LHCN-M2 (cell line): ENCODE results near the gene CDH7. TPM values are rescaled to one million over a fixed set of nuclear protein-coding genes. Genes with fewer than 3 reads are reported as not detected.

Experiments
- DNase-seq: peaks from one replicate; pipeline ENCODE4 v3.0.0-alpha.2; 2012; ENCODE audit warnings: low read depth
- polyA plus RNA-seq: library from polyadenylated mRNA; unstranded; fragments of >200 nt; gene quantifications from one replicate; pipeline ENCODE4 v1.2.1, GENCODE V29; 2012; ENCODE audit warnings: missing spikeins
- total RNA-seq: library from RNA; depleted of rRNA; stranded (reverse); fragments of >200 nt; gene quantifications from 2 replicates; pipeline ENCODE4 v1.2.3, GENCODE V29; 2014; rRNA removed

The CDH7 gene, protein sequence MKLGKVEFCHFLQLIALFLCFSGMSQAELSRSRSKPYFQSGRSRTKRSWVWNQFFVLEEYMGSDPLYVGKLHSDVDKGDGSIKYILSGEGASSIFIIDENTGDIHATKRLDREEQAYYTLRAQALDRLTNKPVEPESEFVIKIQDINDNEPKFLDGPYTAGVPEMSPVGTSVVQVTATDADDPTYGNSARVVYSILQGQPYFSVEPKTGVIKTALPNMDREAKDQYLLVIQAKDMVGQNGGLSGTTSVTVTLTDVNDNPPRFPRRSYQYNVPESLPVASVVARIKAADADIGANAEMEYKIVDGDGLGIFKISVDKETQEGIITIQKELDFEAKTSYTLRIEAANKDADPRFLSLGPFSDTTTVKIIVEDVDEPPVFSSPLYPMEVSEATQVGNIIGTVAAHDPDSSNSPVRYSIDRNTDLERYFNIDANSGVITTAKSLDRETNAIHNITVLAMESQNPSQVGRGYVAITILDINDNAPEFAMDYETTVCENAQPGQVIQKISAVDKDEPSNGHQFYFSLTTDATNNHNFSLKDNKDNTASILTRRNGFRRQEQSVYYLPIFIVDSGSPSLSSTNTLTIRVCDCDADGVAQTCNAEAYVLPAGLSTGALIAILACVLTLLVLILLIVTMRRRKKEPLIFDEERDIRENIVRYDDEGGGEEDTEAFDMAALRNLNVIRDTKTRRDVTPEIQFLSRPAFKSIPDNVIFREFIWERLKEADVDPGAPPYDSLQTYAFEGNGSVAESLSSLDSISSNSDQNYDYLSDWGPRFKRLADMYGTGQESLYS
- not detected in 2 replicates for total RNA-seq
- not detected for polyA plus RNA-seq

DNA sequence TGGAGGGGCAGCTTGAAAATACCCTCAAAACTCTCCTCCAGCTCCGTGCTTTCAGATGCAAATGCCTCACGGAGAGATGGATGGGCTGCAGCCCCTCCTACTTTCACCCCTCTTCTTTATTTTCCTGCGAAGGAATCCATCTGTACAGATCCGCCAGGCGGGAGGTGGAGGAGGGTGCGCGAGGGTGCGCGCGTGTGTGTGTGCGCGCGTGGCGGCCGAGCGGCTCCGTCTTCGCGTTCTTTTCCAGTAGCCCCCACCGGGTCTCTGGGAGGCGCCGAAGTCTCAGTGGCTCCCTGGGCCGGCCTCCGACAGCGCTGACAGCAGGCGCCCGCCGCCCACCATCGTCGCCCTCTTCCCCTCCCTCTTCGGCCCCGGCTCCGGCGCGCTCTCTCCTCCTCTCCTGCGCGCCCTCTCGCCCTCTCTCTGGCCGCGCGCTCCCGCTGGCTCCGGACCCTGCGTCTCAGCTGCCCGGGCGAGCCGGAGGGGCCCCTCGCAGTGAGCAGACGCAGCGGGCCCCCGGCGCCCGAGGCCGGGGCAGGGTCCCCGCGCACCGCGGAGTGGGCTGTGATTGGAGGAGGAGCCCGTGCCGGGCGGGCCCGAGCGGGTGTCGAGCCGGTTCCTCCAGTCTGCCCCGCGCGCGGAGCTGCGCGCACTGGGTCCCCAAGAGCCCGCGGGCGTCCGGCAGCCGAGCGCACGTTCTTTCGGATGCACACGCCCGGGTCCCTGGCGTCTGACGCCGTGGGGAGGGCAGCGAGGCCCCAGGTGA, at the start of gene CDH7:
CDH7 (plus strand) TSS at position 624 of the 766 bp plus-strand sequence. CDS start 11,831 bp downstream, outside the sequence.
- DNase-seq, result no peak

DNA sequence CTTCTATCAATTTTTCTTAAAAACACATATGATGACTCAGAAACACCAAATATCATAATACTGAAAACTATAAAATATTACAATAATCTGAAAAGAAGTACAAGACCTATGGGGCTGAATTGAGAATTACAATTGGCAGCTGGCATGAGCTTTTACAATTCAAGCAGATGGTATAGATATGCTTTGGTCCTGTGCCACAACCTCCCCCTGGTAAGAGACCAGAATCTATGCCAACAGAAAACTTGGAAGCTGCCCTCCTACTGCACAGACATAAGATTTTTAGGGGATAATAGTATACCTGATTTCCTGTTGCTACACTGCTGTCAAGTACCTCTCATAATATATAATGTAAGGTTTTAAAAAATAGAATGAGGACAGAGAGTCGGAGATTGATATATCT, 46.8 kb upstream of the CDH7 start:
- no peak for DNase-seq

DNA sequence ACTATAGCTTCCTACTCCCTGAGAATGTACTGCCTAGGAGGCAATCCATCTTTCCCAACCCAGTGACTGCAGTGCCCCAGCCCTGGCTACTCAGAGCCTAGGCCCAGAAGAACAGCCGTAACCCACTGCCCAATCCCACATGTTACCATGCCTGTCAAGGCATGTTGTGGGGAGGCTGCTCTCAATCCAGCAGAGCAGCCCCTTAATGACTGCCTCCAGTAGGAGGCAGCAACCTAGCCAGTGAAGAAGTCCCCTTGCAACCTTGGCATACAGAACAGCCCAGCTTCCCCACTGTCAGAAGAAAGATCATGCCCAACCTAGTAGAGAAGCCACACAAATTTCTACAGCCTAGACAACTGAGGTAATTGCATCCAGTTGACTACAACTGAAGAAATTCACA, 44.2 kb upstream of the CDH7 start:
- DNase-seq, result no peak

DNA sequence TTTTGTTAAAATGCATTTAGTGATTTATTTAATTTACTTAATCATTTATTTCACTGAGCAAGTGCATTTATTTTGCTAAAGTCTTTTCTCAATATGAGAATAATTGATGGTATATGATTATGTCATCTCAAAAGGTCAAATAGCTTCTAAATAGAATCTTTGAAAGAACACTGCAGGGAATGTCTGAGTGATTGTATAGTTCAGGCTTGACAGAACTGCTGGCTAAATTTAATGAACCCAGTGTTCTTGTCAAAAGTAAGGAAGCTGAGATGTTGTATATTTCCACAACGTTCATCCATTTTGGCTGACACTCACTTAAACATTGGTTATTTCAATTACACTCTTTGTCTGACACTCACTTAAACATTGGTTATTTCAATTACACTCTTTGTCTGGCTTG, 39.3 kb upstream of the CDH7 start:
- DNase-seq, result no peak

DNA sequence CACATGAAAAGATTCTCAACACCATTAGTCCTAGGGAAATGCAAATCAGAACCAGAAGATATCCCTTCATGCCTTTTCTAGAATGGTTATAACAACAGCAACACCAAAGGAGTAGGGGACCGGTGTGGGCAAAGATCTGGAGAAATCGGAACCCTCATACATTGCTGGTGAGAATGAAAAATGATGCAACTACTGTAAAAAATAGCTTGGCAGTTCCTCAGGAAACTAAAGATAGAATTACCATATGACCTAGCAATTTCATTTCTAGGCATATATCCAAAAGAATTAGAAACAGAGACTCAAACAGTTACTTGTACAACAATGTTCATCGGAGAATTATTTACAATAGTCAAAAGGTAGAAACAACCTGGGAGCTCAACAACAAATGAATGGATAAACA, 29.2 kb upstream of the CDH7 start:
- no peak for DNase-seq

DNA sequence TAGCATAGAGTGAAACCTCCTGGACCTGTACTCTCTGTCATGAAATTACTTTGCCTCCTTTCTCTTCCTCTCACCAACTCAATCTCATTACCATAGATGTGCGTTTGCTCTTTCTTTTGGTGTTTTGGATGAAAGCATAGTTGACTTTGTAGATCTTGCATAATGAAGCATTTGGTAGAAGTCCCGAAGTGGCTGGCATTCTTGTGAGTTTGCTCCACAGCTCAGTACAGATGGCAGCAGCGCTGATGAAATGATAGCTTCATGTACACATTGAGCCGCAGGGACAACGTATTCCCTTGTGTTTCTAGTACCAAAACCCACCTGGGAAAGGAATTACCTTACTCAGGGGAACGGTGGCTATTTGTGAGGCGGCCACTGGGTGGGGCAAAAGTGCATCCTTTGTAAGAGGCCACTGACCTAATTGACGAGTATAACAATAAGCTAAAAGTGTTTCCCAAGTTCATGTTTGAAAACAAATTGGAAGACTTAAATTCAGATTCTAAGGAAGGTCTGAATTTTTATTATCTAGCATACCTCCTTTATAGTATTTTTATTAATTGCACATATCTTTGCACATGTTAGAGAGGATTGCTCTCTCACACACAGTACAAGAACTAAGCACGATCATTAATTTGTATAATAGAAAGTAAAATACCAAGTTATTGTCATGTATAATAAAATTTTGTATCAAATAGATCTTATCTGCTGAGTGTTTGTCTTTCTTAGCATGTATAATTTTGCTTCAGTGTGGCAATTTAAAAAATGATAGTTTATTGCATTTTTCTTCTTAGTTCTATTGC, 25.4 kb upstream of the CDH7 start:
- DNase-seq, result no peak

DNA sequence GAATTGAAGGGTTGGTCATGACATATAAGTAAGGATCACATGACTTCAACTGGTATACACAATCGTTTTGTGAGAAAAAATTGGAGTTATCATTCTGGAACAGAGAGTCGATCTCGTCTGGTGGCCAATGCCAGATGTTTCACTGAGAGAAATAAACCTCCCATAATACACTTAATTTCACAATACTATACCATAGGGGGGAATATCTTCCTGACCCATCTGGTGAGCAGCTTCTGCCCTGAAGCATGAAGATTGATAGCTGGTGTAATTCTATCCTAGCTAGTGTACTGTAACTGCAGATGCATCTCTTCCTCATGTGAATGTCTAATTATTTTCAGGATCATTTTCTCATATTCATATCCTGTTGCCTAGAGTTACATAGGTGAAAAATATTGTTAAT, 15.7 kb upstream of the CDH7 start:
- no peak for DNase-seq

DNA sequence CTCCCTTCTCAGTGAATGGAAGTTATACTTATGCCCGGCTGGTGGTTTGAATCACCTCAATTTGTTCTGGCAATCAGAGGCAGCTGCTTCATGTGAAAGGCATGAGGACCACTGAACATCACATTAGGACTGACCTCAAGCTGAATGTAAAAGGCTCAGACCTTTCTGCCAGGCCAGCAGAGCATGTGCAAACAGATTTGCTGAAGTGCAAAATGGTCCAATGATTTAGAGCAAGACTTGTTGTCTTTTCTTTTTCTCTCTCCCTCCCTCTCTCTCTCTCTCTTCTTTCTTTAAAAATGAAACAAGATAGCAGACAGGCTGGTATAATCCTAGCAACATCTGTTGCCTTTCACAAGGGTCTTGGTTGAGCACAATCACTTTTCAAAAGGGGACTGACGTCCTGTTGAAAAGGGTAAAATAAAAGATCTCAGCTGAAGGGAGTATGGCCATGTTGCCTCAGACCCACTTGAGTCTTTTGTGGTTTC, 13.3 kb upstream of the CDH7 start:
- DNase-seq, result no peak

DNA sequence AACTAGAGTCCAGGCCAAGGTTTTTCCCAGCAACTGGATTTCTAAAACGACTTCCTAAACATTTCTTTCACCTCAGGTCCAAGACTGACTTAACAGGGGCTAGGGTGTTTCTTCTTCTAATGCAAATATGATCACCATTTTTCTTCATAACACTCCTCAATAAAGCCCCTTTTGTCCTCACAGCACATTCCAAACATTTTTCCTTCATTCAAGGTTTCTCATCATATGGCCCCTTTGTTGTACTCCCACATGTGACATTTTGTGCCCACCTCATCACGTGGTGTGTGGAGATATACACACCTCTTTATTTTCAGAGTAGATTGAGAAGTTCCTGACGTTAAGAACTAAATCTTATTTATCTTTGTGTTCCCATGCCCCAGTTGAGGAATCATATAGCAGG, 3.9 kb upstream of the CDH7 start:
- no peak for DNase-seq

DNA sequence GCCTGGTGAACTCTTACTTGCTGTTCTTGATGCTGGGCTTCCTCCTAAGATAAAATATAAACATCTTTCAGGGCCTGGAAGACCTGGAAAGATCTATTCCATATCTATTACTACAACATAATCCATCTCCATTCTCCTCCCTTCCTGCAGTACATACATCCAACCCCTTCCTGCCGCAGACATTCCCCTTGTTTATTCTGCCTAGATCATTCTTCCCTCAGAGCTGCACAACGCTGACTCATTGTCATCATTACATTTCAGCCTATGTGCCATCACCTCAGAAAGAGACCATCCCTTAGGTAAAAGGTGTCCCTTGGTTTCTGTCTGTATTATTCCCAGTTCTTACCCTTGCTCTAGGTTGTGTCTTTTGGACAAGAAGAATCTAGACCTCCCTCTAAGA, 2.5 kb upstream of the CDH7 start:
- no peak for DNase-seq

DNA sequence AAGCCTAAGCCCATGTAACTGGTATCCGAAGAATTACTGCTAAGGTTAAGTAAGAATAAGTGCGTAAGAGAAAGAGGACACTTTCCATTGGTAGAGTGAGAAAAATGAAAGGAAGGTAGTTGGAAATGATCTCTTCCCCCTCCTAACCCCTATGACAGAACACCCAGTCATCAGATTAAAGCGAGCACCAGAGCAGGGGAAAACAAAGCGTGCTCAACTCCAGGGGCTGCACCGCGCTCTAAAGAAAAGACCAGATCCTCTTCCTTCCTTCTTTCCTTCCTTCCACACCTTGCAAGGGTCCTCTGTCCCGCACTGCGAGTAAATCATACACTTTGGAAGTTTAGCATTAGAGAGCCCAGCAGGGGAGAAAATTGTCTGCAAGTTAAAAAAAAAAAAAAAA, 971 bp upstream of the CDH7 start:
- DNase-seq, result no peak

DNA sequence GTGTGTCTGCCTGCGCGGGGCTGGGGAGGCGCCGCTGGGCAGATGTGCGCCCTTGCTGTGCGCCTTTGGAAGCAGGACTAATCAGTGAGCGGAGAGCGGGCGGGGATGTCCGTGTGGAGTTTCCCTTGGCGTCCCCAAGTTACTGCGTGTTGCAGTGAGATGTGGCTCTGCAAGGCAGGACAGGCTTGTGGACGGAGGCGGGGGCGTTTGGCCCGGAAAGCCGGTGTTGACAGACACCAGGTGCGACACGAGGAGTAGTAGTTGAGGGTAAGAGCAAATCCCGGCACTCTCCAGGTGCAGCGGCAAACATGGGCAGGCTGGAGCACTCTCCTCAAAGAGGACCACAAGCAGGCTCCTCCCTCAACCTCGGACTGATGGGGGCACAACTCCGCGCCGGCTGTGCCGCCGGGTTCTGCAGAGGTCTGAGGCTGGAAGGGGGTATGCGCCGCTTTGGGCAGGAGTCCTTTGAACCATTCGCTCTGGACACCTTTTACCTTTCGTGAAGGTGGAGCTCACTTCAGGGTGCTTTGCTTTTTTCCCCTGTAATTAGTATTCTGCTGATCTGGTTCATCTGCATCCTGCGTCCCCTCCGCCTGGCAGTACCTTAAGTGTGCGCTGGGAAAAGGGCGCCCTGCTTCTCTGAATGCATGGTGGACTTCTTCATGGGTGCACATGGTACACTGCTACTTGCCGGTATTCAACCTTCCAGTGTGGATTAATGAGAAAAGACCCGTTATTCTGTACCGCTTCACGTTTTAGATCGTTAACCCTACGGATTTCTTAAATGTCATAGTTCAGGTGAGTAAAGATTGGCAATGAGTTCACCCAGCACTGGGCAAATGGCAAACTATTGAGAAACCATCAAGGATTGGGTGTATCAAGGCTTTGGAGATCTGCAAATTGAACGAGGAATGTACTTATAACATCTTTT, 608 bp downstream of the CDH7 start:
- no peak for DNase-seq

DNA sequence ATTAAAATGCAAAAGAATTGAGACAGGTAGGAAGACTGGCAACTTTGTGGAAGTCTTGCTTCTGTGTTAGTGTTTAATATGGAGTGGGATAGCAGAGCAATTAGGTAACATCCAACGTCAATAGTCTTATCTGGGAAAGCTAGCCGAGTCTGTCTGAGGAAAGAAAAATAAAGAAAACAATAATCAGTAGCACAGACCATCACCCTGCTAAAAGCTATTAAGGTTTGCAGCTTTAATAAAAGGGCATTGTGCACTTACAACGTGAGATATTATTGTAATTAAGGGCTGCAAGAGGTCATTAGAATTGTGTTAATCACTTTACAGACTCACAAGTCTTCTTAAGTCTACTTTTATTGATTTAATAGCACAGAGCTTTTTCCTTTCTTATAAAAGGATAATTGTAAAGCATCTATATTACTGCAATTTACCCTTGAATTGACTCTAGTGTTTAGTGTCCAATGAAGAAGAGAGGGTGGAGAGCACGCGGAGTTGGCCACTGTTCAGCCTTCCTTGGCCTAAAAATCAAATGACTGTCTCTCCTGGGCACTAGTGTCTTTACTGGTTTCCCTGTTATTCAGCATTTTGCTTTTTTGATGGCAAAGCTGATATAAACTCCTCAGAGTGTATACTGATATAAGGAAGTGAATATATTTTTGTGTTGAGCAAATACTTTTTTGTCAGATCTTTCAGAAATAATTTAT, 2.0 kb downstream of the CDH7 start:
- DNase-seq, result no peak

DNA sequence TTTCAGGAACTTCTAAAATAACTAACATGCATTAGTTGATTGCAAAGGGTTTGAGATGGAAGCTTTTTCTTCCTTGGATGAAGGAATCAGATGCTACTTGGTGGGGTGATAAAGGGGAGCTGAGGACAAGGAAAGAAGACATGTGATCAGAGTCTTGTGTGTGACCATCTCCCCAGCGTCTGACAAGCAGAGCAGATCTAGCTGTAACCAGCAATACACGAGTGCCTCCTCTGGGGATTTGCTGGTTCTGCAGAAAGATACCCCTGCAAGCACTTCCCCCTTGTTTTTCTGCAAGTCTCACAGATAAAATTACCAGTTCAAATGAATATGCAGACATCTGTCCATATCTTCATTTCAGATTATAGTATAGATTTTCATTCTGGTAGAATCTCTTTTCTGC, 2.7 kb downstream of the CDH7 start:
- no peak for DNase-seq

DNA sequence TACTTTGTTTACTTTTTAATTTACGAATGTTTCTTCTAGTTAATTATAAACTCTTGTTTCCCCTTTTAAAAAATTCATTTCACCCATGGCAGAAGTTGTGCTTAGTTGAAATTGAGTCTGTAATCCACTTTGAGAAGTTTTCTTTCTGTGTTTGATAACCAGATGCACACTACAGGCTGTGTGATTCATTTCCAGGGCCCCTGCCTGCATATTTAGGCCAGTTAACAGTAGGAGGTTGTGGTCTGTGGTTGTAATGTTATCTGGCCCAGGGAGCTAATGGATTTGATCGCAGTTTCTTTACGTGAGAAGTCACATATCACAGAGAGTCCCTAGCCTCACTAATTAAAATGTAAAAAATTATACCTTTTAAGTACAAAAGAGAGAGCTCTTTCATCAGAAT, 3.3 kb downstream of the CDH7 start:
- no peak for DNase-seq

DNA sequence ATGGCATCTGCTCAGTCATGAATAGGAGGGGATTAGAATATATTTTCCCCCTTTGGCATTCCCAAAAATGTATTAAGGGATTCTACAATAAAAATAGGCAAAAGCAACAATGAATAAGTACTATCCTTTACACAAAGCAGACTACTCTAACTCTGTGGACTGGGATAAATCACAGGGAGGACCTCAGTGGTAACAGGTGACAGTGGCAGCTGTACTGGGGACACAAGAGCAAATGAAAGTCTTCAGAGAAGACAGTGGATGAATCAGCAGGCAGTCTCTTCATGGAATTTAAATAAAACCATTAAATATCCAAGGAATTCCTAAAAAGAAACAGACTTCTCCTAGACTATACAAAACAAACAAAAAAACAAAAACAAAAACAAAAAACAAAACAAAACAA, 4.8 kb downstream of the CDH7 start:
- DNase-seq, result no peak

DNA sequence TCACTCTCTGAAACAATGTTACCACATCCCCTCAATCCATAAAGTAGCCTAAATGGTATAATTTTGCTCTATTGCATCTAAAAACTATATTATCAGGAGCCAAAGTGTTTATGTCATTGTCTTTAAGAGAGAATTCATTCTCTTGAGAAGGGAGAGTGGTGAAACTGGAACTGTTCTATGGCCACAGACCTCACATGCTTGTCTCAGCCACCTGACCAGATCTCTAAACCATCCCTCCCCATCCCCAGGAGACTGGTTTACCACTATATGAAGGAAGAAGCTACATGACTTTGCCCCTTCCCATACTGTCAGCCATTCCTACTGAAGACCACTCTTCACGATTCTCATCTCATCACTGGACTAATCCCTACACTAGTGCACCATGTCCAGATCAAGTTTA, 9.6 kb downstream of the CDH7 start:
- no peak for DNase-seq

DNA sequence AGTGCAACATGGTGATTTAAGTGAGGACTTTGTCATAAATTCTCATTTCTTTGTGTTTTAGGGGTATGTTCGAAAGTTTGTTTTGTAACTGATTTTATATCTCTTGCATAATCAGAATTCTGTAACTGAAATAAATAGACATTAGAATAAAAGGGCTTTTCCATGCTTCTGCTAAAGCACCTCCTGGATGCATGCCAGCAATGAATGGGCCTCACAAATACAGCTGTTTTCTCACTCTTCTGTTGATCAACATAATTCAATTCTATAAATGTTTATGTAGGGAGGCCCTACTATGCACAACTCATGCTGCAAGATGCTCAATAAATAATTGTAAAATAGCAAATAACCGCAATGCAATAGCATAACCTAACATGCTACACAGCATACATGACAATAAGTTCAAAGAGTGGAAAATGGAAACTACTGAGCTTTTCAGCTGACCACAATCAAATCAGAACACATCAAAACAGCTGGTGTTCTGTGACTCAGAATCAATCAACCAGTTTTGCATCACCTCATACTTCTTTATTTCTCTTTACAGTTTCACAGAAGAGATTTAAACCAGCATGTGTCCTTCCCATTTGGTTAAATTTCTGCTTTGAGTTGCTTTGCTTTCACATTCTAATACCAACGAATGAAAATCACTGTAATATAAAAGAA, 11.0 kb downstream of the CDH7 start:
- no peak for DNase-seq

DNA sequence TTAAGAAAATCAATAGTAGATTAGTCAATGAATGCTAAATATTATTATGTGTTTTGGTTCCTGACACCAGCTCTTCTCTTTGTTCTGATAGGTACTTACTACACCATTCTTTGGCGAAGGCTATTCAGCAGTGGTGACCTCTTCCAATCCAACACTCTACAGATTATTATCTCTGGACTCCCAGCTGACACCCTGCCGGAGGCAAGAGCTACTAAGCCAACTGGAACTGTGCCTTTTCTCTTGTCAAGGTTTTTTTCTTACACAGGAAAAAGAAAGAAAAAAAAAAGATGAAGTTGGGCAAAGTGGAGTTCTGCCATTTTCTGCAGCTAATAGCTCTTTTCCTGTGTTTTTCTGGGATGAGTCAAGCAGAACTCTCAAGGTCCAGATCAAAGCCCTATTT, 11.7 kb downstream of the CDH7 start:
- DNase-seq, result no peak
